Measurements from ENCODE around the gene NEDD4L. TPM values are rescaled to one million over a fixed set of nuclear protein-coding genes. Genes with fewer than 3 reads are reported as not detected.

NEDD4L gene
- polyA plus RNA-seq, 1 of the 3 experiments (the other 2 are of a cell fraction) = 13.2 TPM

GRCh38 chr18:58418361-58418760, 374.3 kb downstream of the NEDD4L start:
- Histone ChIP-seq H2AFZ (ENCODE audit: low read depth) (no peak overlapping the region), H3K9ac (no peak overlapping the region), H3K36me3 (replicated peaks in 1 of 2; ENCODE audit: control insufficient read depth in 1 of 2, insufficient read depth in 2 of 2, low read length in 1 of 2) (no peaks in the 10 kb centered on the region), H3K9me2 (no peaks in the 10 kb centered on the region), H3K79me2 (ENCODE audit: insufficient read depth) (no peaks in the 10 kb centered on the region), H3K27ac (ENCODE audit: low read depth in 2 of 2, low read length in 1 of 2) (no peak overlapping the region), H4K20me1 (ENCODE audit: insufficient read depth) (no peaks in the 10 kb centered on the region), H3K9me3 (no peaks in the 10 kb centered on the region), H3K27me3 (ENCODE audit: insufficient read depth) (no peaks in the 10 kb centered on the region), H3K4me3 (ENCODE audit: low read depth in 2 of 2, low read length in 1 of 2) (no peak overlapping the region), H3K4me2 (no peak overlapping the region), H3F3A (replicated peaks; ENCODE audit: insufficient read depth) (no peaks in the 10 kb centered on the region), H3K4me1 (ENCODE audit: control insufficient read depth in 1 of 2, insufficient read depth in 2 of 2, low read depth in 1 of 2, low read length in 1 of 2) (no peaks in the 10 kb centered on the region; a peak in 2 of 4 replicates)
- TF ChIP-seq YY1 (IDR thresholded peaks at IDR 0.05; ENCODE audit: low read depth) (no peak), FOSL2 (IDR thresholded peaks at IDR 0.05; ENCODE audit: borderline replicate concordance, low read depth) (no peak), JUND (IDR thresholded peaks at IDR 0.05) (no peak), GATA2 (CRISPR knock-in tag; IDR thresholded peaks at IDR 0.05) (no peak), RAD21 (IDR thresholded peaks at IDR 0.05; ENCODE audit: low read length) (no peak), REST (IDR thresholded peaks at IDR 0.05; ENCODE audit: low read depth, low read length) (no peak), CHD2 (IDR thresholded peaks at IDR 0.05; ENCODE audit: low read length, partially characterized antibody) (no peak), CTCF (IDR thresholded peaks at IDR 0.05) (no peak), TAF1 (IDR thresholded peaks at IDR 0.05; ENCODE audit: borderline replicate concordance, low read depth, low read length) (no peak), RFX5 (IDR thresholded peaks at IDR 0.05; ENCODE audit: low read length) (no peak), MEF2A (IDR thresholded peaks at IDR 0.05; ENCODE audit: borderline replicate concordance, low read depth) (no peak), PBX3 (IDR thresholded peaks at IDR 0.05) (no peak), MXI1 (IDR thresholded peaks at IDR 0.05; ENCODE audit: low read depth, low read length) (no peak), ELF1 (IDR thresholded peaks at IDR 0.05) (no peak), USF2 (IDR thresholded peaks at IDR 0.05; ENCODE audit: borderline replicate concordance, low read depth, low read length) (no peak), ZBTB33 (IDR thresholded peaks at IDR 0.05; ENCODE audit: borderline replicate concordance, low read depth) (no peak)
- 90% methylated on average over 4 of the region's 4 CpGs for WGBS (ENCODE audit: low lambda C conversion rate)
- DNase-seq = no peak
- CTCF ChIA-PET = no interaction called here
- POLR2A ChIA-PET = no interaction called here

Data from SK-N-SH (cell line).